Measurements from ENCODE around the gene TMEM235. TPM values are rescaled to one million over a fixed set of nuclear protein-coding genes. Genes with fewer than 3 reads are reported as not detected.
A peak's percentile ranks its signal among the peaks of the same experiment; 100 is the strongest.

The TMEM235 gene
- polyA plus RNA-seq, 1 of the 3 experiments (the other 2 are of a cell fraction) = not detected

GRCh38 chr17:78255953-78256706 lies 24.7 kb downstream of the TMEM235 start:
- WGBS (ENCODE audit: low lambda C conversion rate) = 81% methylated on average over 12 of the region's 14 CpGs
- Histone ChIP-seq H3K79me2 (ENCODE audit: insufficient read depth) (no peaks in the 10 kb centered on the region), H3K9me2 (no peaks in the 10 kb centered on the region), H2AFZ (ENCODE audit: low read depth) (no peak overlapping the region), H4K20me1 (ENCODE audit: insufficient read depth) (no peaks in the 10 kb centered on the region), H3K4me2 (no peak overlapping the region), H3K9me3 (no peaks in the 10 kb centered on the region), H3K27me3 (ENCODE audit: insufficient read depth) (no peaks in the 10 kb centered on the region), H3F3A (replicated peaks; ENCODE audit: insufficient read depth) (peaks cover 7% of the 10 kb centered on the region), H3K27ac (ENCODE audit: low read depth in 2 of 2, low read length in 1 of 2) (peak overlapping the region; percentile 18 to 99; a peak in 3 of 4 replicates), H3K36me3 (replicated peaks in 1 of 2; ENCODE audit: control insufficient read depth in 1 of 2, insufficient read depth in 2 of 2, low read length in 1 of 2) (no peaks in the 10 kb centered on the region), H3K4me1 (ENCODE audit: control insufficient read depth in 1 of 2, insufficient read depth in 2 of 2, low read depth in 1 of 2, low read length in 1 of 2) (peaks cover 5 to 81% of the 10 kb centered on the region in 2 experiments; a peak in 2 of 4 replicates), H3K9ac (no peak overlapping the region), H3K4me3 (ENCODE audit: low read depth in 2 of 2, low read length in 1 of 2) (no peak overlapping the region)
- DNase-seq = no peak
- ChIA-PET CTCF (interaction anchor here (0.6 to 4.8 kb wide), 13 partner anchors 12 to 452 kb away, joined by 3 to 30 read pairs (median 6); no protein-coding TSS in a partner anchor), POLR2A (interaction anchor here (0.6 to 2.5 kb wide), 7 partner anchors 10 to 100 kb away, joined by 3 to 6 read pairs (median 3); no protein-coding TSS in a partner anchor)
- TF ChIP-seq EP300 (IDR thresholded peaks at IDR 0.05; ENCODE audit: borderline replicate concordance in 1 of 2, low read depth in 1 of 2, low read length in 1 of 2) (no peak), EZH2phosphoT487 (IDR thresholded peaks at IDR 0.05; ENCODE audit: borderline replicate concordance, low read depth) (no peak), PBX3 (IDR thresholded peaks at IDR 0.05) (no peak), IRF3 (IDR thresholded peaks at IDR 0.05; ENCODE audit: low read depth, low read length) (no peak), JUND (IDR thresholded peaks at IDR 0.05) (no peak), TAF1 (IDR thresholded peaks at IDR 0.05; ENCODE audit: borderline replicate concordance, low read depth, low read length) (no peak), CTCF (IDR thresholded peaks at IDR 0.05) (no peak), ZBTB33 (IDR thresholded peaks at IDR 0.05; ENCODE audit: borderline replicate concordance, low read depth) (no peak), FOXM1 (IDR thresholded peaks at IDR 0.05; ENCODE audit: low read depth) (no peak), RXRA (IDR thresholded peaks at IDR 0.05; ENCODE audit: borderline replicate concordance, low read depth) (no peak), ELF1 (IDR thresholded peaks at IDR 0.05) (no peak), NFIC (IDR thresholded peaks at IDR 0.05; ENCODE audit: borderline replicate concordance) (no peak), RFX5 (IDR thresholded peaks at IDR 0.05; ENCODE audit: low read length) (no peak), USF2 (IDR thresholded peaks at IDR 0.05; ENCODE audit: borderline replicate concordance, low read depth, low read length) (no peak), RAD21 (IDR thresholded peaks at IDR 0.05; ENCODE audit: low read length) (no peak), FOSL2 (IDR thresholded peaks at IDR 0.05; ENCODE audit: borderline replicate concordance, low read depth) (no peak), YY1 (IDR thresholded peaks at IDR 0.05; ENCODE audit: low read depth) (no peak)

All from SK-N-SH (cell line).